ENCODE measurements around the gene UBE2O.
A peak's percentile ranks its signal among the peaks of the same experiment; 100 is the strongest.
"Not testable (repeated sequence)": the region's sequence is repeated elsewhere in the genome, so short reads cannot be mapped to it uniquely, and the experiment has no call there.

Gene UBE2O

GRCh38 chr17:76356803-76357456, 96.0 kb downstream of the UBE2O start:
- DNase-seq (ENCODE audit: insufficient read length, low spot score): no peak
- FAIRE-seq: no peak

GRCh38 chr17:76354747-76355310, 98.1 kb downstream of the UBE2O start:
- FAIRE-seq (no peak), DNase-seq (ENCODE audit: insufficient read length, low spot score) (no peak)

DNA sequence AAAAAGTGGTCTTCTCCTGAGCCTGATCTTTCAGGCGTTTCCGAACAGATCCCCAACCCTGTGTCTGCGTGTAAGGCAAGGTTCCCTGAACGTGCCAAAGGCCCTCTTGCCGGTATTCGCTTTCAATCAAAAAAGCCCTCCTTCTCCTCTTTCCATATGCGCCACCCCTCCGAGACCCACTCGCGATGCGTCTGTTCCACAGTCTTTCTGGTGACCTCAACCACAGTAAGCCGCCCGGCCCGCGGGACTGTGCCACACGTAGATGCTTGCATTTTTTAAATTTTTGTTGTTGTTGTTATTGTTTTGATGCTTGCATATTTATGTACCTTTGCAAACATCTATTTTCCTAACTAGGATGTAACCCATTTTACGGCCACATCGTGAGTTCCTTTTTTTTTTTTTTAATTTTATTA, 98.6 kb downstream of the UBE2O start:
- FAIRE-seq (no peak), DNase-seq (ENCODE audit: insufficient read length, low spot score) (no peak)

- DNase-seq (ENCODE audit: insufficient read length, low spot score): peak; percentile 91
- FAIRE-seq: peak; percentile 95
These were observed 99.2 kb downstream of the UBE2O start, which contains the start of gene PRPSAP1 for GRCh38 chr17:76353599-76354316. Gene PRPSAP1 (minus strand): TSS chr17:76353916. CDS start chr17:76353703, 213 bp downstream.

DNA sequence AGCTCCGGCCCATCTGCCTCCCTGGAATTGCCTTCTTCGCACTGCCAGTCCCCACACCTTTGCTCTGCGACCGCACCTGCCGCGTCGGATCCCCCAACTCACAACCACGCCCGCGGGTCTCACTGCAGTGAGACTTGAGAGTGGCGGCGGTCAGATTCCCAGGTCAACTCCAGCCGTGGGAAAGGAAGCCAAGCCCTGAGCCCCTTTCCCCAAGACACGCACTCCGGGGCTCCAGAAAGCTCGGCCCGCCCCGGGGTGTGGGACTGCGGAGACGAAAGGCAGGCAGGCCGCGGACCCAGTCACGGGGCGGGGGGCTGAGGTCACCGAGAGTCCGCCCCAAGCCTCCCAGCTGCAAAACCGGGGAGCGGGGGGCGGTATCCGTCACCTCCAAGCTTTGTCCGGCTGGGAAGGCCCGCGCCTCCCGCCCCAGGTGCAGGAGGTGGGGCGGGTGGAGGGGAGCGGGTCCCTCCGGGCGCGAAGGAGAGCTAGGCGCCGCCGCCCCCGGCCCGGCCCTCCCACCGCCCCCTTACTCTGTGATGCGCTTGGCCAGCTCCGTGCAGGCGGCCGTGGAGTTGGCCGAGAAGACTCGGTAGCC, 99.9 kb downstream of the UBE2O start:
- no peak for FAIRE-seq
- DNase-seq (ENCODE audit: insufficient read length, low spot score): peak; percentile 40

- DNase-seq (ENCODE audit: insufficient read length, low spot score) (no peak), FAIRE-seq (no peak)
These were observed 101.4 kb downstream of the UBE2O start for GRCh38 chr17:76351526-76352071.

- DNase-seq (ENCODE audit: insufficient read length, low spot score) (no peak), FAIRE-seq (no peak)
These were observed 102.5 kb downstream of the UBE2O start for GRCh38 chr17:76350463-76350862.

- FAIRE-seq; DNase-seq (ENCODE audit: insufficient read length, low spot score): not testable (repeated sequence)
These were observed 106.0 kb downstream of the UBE2O start for GRCh38 chr17:76346936-76347335.

DNA sequence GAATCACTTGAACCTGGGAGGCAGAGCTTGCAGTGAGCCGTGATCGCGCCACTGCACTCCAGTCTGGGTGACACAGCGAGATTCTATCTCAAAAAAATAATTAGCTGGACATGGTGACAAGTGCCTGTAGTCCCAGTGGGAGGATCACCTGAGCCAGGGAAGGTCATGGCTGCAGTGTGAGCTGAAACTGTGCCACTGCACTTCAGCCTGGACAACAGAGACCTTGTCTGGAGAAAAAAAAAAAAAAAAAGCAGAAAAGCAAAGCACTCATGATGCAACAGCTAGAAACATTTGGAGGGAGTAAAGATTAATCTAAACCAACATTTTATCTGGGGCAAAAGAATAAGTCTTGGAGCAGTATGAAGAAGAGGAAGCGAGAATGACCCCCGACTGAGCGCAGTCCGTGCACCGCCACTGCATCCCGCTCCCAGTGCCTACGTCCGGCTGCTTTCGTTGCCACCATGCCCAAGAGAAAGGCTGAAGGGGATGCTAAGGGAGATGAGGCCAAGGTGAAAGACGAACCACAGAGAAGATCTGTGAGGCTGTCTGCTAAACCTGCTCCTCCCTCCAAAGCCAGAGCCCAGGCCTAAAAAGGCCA, 107.5 kb downstream of the UBE2O start:
- no peak for FAIRE-seq

GRCh38 chr17:76343106-76343505, 109.8 kb downstream of the UBE2O start:
- FAIRE-seq: no peak
- no peak for DNase-seq (ENCODE audit: insufficient read length, low spot score)

More for the DNA sequence above, 107.5 kb downstream of the UBE2O start:
- DNase-seq (ENCODE audit: insufficient read length, low spot score): no peak

DNA sequence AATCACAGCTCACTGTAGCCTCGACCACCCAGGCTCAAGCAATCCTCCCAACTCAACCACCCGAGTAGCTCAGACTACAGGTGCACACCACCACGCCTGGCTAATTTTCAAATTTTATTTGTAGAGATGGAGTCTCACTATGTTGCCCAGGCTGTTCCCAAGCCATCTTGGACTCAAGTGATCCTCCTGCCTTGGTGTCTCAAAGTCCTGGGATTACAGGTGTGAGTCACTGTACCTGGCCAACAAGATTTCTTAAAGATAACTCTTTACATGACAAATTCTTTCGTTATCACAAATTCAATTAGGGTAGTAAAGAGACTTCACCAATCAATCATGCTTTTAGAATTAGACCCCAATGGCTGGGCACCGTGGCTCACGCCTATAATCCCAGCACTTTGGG, 111.7 kb downstream of the UBE2O start:
- DNase-seq (ENCODE audit: insufficient read length, low spot score) (no peak), FAIRE-seq (no peak)

All from GM19239 (cell line).